DOHH2 (cell line): ENCODE data around the gene DCTD.

Source experiments
- H3F3A ChIP-seq: fragments of 200-600 bp; sonication (generic), shearing (Covaris generic); 2 replicates; pipeline ENCODE4 v1.6.0; 2016; ENCODE audit warnings: antibody characterized with exemption, mild to moderate bottlenecking; ENCODE audit not compliant: control insufficient read depth, insufficient read depth
- H3K27ac ChIP-seq: fragments of 200-600 bp; sonication (generic); 2 replicates; pipeline ENCODE4 v1.5.1; 2014; ENCODE audit warnings: low read depth, mild to moderate bottlenecking, low read length, moderate library complexity
- H3K27me3 ChIP-seq: fragments of 200-600 bp; sonication (generic); 2 replicates; pipeline ENCODE4 v1.6.1; 2014; ENCODE audit warnings: mild to moderate bottlenecking, low read length, mixed read lengths; ENCODE audit not compliant: control insufficient read depth
- H3K36me3 ChIP-seq: fragments of 200-600 bp; sonication (generic); 2 replicates; pipeline ENCODE4 v1.6.1; 2014; ENCODE audit warnings: mild to moderate bottlenecking, low read length, moderate library complexity, mixed read lengths; ENCODE audit not compliant: control insufficient read depth
- H3K4me1 ChIP-seq: fragments of 200-600 bp; sonication (generic); 2 replicates; pipeline ENCODE4 v1.6.1; 2014; ENCODE audit warnings: mild to moderate bottlenecking, low read length, mixed read lengths; ENCODE audit not compliant: control insufficient read depth
- H3K4me2 ChIP-seq: fragments of 200-600 bp; sonication (generic); 2 replicates; pipeline ENCODE4 v1.6.0; 2014; ENCODE audit warnings: mild to moderate bottlenecking, low read length, moderate library complexity
- H3K4me3 ChIP-seq: fragments of 200-600 bp; sonication (generic); 2 replicates; pipeline ENCODE4 v1.5.1; 2014; ENCODE audit warnings: mild to moderate bottlenecking, low read length, mixed read lengths
- H3K79me2 ChIP-seq: fragments of 200-600 bp; sonication (generic); 2 replicates; pipeline ENCODE4 v1.6.1; 2014; ENCODE audit warnings: mild to moderate bottlenecking, low read length, mixed read lengths; ENCODE audit not compliant: control insufficient read depth
- H3K9me2 ChIP-seq: fragments of 200-600 bp; sonication (generic); replicated peaks from 2 replicates; pipeline ENCODE4 v1.6.1; 2014; ENCODE audit warnings: mild to moderate bottlenecking, low read length, mixed read lengths; ENCODE audit not compliant: control insufficient read depth
- H3K9me3 ChIP-seq: fragments of 200-600 bp; sonication (generic); 2 replicates; pipeline ENCODE4 v1.6.1; 2014; ENCODE audit warnings: antibody characterized with exemption, low read length, mixed read lengths; ENCODE audit not compliant: control insufficient read depth, insufficient read depth
- H4K20me1 ChIP-seq: fragments of 200-600 bp; sonication (generic); 2 replicates; pipeline ENCODE4 v1.6.0; 2014; ENCODE audit warnings: low read depth, mild to moderate bottlenecking, antibody characterized with exemption, low read length, moderate library complexity; ENCODE audit not compliant: control insufficient read depth, insufficient read depth
- CTCF ChIP-seq: fragments of 200-600 bp; sonication (generic); IDR thresholded peaks from one replicate; pipeline ENCODE4 v1.5.1; 2014; ENCODE audit warnings: antibody characterized with exemption, mild to moderate bottlenecking, low read depth, low read length; ENCODE audit not compliant: poor library complexity, severe bottlenecking
- EZH2phosphoT487 ChIP-seq: fragments of 200-600 bp; sonication (generic); IDR thresholded peaks from 2 replicates; pipeline ENCODE4 v1.6.1; 2017; ENCODE audit warnings: borderline replicate concordance, mild to moderate bottlenecking, antibody characterized with exemption, low read length, moderate library complexity, mixed read lengths

The DCTD gene

GRCh38 chr4:182880387-182881356 lies 36.5 kb downstream of the DCTD start:
- Histone ChIP-seq H3F3A (no peaks in the 10 kb centered on the region), H3K27ac (no peak overlapping the region), H4K20me1 (no peaks in the 10 kb centered on the region), H3K9me2 (no peaks in the 10 kb centered on the region), H3K36me3 (no peaks in the 10 kb centered on the region), H3K9me3 (peaks cover 6% of the 10 kb centered on the region; the same call in 1 of the 2 replicates), H3K79me2 (no peaks in the 10 kb centered on the region), H3K4me2 (no peak overlapping the region), H3K4me3 (no peak overlapping the region), H3K27me3 (peaks cover 3% of the 10 kb centered on the region), H3K4me1 (no peaks in the 10 kb centered on the region)
- no peak for TF ChIP-seq EZH2phosphoT487
- no peak for TF ChIP-seq CTCF

GRCh38 chr4:182879913-182880312 lies 37.3 kb downstream of the DCTD start:
- no peak for TF ChIP-seq CTCF
- no peak overlapping the region for H3K4me2 ChIP-seq
- H3K4me3 ChIP-seq: no peak overlapping the region
- H3K27ac ChIP-seq: no peak overlapping the region
- no peaks in the 10 kb centered on the region for H3F3A ChIP-seq
- H4K20me1 ChIP-seq: no peaks in the 10 kb centered on the region
- H3K27me3 ChIP-seq: peaks cover 10% of the 10 kb centered on the region
- peaks cover 6% of the 10 kb centered on the region for H3K4me1 ChIP-seq
- no peaks in the 10 kb centered on the region for H3K9me2 ChIP-seq
- peaks cover 6% of the 10 kb centered on the region; the same call in 1 of the 2 replicates for H3K9me3 ChIP-seq
- no peaks in the 10 kb centered on the region for H3K36me3 ChIP-seq
- H3K79me2 ChIP-seq: no peaks in the 10 kb centered on the region

GRCh38 chr4:182878633-182879495 lies 38.3 kb downstream of the DCTD start:
- Histone ChIP-seq H3K4me2 (no peak overlapping the region), H3K27me3 (peaks cover 13% of the 10 kb centered on the region), H3K4me1 (peaks cover 16% of the 10 kb centered on the region), H3K9me2 (no peaks in the 10 kb centered on the region), H3K4me3 (no peak overlapping the region), H3K36me3 (no peaks in the 10 kb centered on the region), H3K27ac (no peak overlapping the region), H3K9me3 (peaks cover 6% of the 10 kb centered on the region; the same call in 1 of the 2 replicates), H3K79me2 (no peaks in the 10 kb centered on the region), H3F3A (peaks cover 6% of the 10 kb centered on the region; the same call in 1 of the 2 replicates), H4K20me1 (no peaks in the 10 kb centered on the region)
- TF ChIP-seq EZH2phosphoT487 (no peak), CTCF (no peak)
